Measurements from ENCODE around the gene PKD1. TPM values are rescaled to one million over a fixed set of nuclear protein-coding genes. Genes with fewer than 3 reads are reported as not detected.

PKD1 gene
- total RNA-seq, 1 experiment from 2014 or later = 91.5 TPM

- peak overlapping the region; percentile 99; the same call in 1 of the 2 replicates for H3K4me3 ChIP-seq
Measured at GRCh38 chr16:2150418-2151187, 14.9 kb upstream of the PKD1 start.

DNA sequence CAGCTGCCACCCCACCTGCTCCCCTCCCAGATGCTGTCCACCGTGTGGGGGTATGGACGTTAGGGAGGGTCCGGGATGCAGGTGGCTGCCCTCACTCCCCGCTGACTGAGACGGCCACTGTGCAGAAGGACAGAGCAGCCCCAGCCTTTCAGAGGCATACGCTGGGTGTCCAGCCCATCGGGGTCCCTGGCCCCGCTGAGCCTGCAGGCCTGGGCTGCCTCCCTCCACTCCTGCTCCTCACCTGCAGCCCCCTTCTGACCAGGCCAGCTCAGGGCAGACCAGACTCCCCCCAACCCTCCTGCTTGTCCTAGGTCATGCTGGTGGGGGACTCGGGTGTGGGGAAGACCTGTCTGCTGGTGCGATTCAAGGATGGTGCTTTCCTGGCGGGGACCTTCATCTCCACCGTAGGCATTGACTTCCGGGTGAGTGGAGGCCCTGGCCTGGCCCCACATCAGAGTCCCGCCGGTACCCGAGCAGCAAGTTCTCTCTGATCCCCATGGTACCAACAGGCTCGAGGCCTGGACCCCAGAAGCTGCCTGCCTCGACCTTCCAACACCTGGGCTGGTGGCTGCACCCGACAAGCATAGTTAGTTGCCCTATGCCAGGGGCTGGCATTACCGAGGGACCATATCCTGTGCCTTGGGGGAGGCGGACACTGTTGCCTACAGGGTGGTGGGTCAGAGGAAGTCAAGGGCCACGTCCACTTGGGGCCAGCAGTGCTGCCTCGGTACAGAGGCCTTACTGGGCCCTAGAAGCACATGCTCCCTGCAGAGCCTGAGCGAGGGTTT is 14.1 kb upstream of the PKD1 start:
- no peak for TF ChIP-seq EZH2 (IDR thresholded peaks at IDR 0.05; ENCODE audit: low read depth)
- TF ChIP-seq CTCF (conservative IDR thresholded peaks at IDR 0.05) = no peak
- no peaks in the 10 kb centered on the region for H3K9me3 ChIP-seq (ENCODE audit: insufficient read depth, low read depth)
- peaks cover 45% of the 10 kb centered on the region for H4K20me1 ChIP-seq (ENCODE audit: insufficient read depth)
- no peaks in the 10 kb centered on the region for H3K27me3 ChIP-seq (ENCODE audit: insufficient read depth, low read depth)
- peak overlapping the region; percentile 68 for H3K4me3 ChIP-seq
- H3F3A ChIP-seq (ENCODE audit: insufficient read depth, low read depth) = peaks cover 64% of the 10 kb centered on the region
- intact Hi-C loops (cut with micrococcal nuclease; ENCODE audit: unreplicated experiment) = loop anchor here (2.0 to 10.0 kb wide), 4 partner anchors 58 to 368 kb away; partner anchors contain the start of genes NUBP2 and SPSB3
- H3K9me2 ChIP-seq (ENCODE audit: insufficient read depth) = no peaks in the 10 kb centered on the region
- ChIA-PET POLR2A (ENCODE audit: unreplicated experiment) (interaction anchor here (0.6 kb wide), 1 partner anchor 118 kb away, joined by 4 read pairs; no protein-coding TSS in a partner anchor), CTCF (no interaction called here)
- peaks cover 43% of the 10 kb centered on the region for H3K79me2 ChIP-seq (ENCODE audit: low read depth)
- H3K4me2 ChIP-seq = peak overlapping the region; percentile 82
- peaks cover 27% of the 10 kb centered on the region for H3K36me3 ChIP-seq (ENCODE audit: low read depth)
- H3K4me1 ChIP-seq (replicated peaks; ENCODE audit: insufficient read depth) = peaks cover 34% of the 10 kb centered on the region
- peak overlapping the region; percentile 18; the same call in 1 of the 2 replicates for H3K27ac ChIP-seq
- no TSS peak for BruUV-seq (replicated peaks)
- H2AFZ ChIP-seq = no peak overlapping the region
- DNase-seq = peak in 1 of 2 experiments; percentile 34

More at GRCh38 chr16:2150418-2151187, 14.9 kb upstream of the PKD1 start:
- Histone ChIP-seq H3K4me1 (replicated peaks; ENCODE audit: insufficient read depth) (peaks cover 34% of the 10 kb centered on the region), H4K20me1 (ENCODE audit: insufficient read depth) (peaks cover 45% of the 10 kb centered on the region), H3K9me2 (ENCODE audit: insufficient read depth) (no peaks in the 10 kb centered on the region), H3F3A (ENCODE audit: insufficient read depth, low read depth) (peaks cover 65% of the 10 kb centered on the region), H3K36me3 (ENCODE audit: low read depth) (peaks cover 29% of the 10 kb centered on the region), H3K79me2 (ENCODE audit: low read depth) (peaks cover 47% of the 10 kb centered on the region), H3K27ac (peak overlapping the region; percentile 18; the same call in 1 of the 2 replicates), H2AFZ (no peak overlapping the region), H3K27me3 (ENCODE audit: insufficient read depth, low read depth) (no peaks in the 10 kb centered on the region), H3K9me3 (ENCODE audit: insufficient read depth, low read depth) (no peaks in the 10 kb centered on the region), H3K4me2 (peak overlapping the region; percentile 82)
- ChIA-PET CTCF (interaction anchor here (0.7 kb wide), 1 partner anchor 101 kb away, joined by 5 read pairs; the partner anchor contains the start of gene ECI1), POLR2A (ENCODE audit: unreplicated experiment) (interaction anchor here (0.7 to 0.8 kb wide), 2 partner anchors 121 to 405 kb away, joined by 5 to 7 read pairs; no protein-coding TSS in a partner anchor)
- no peak for TF ChIP-seq CTCF (conservative IDR thresholded peaks at IDR 0.05)
- TF ChIP-seq EZH2 (IDR thresholded peaks at IDR 0.05; ENCODE audit: low read depth) = no peak
- BruUV-seq (replicated peaks) = no TSS peak
- intact Hi-C loops (cut with micrococcal nuclease; ENCODE audit: unreplicated experiment) = loop anchor here (5.0 kb wide), 1 partner anchor 368 kb away; the partner anchor contains the start of genes NUBP2 and SPSB3
- DNase-seq = peak; percentile 41 to 49
